NOMO-1 treated with DMSO at 0.1 percent for 48 hours (cell line): Measurements from ENCODE around the gene LRRC42.
"Not testable (repeated sequence)": the region's sequence is repeated elsewhere in the genome, so short reads cannot be mapped to it uniquely, and the experiment has no call there.

Experiments used
- DNase-seq: peaks from one replicate; lab custom pipeline; 2025; ENCODE audit not compliant: unreplicated experiment; lab: John Stamatoyannopoulos, UW

Gene LRRC42

GRCh38 chr1:53964109-53964508 lies 18.0 kb downstream of the LRRC42 start:
- DNase-seq, result no peak

GRCh38 chr1:53966794-53967193 lies 20.6 kb downstream of the LRRC42 start:
- no peak for DNase-seq

GRCh38 chr1:53967409-53968124 lies 21.4 kb downstream of the LRRC42 start:
- DNase-seq, result no peak

- DNase-seq, result no peak
Observed at GRCh38 chr1:53968125-53968513, 22.0 kb downstream of the LRRC42 start.

GRCh38 chr1:53969323-53969722 lies 23.2 kb downstream of the LRRC42 start:
- DNase-seq, result not testable (repeated sequence)

GRCh38 chr1:53971718-53972117 lies 25.6 kb downstream of the LRRC42 start:
- no peak for DNase-seq

- DNase-seq, result no peak
Observed at GRCh38 chr1:53975861-53976260, 29.7 kb downstream of the LRRC42 start.

DNA sequence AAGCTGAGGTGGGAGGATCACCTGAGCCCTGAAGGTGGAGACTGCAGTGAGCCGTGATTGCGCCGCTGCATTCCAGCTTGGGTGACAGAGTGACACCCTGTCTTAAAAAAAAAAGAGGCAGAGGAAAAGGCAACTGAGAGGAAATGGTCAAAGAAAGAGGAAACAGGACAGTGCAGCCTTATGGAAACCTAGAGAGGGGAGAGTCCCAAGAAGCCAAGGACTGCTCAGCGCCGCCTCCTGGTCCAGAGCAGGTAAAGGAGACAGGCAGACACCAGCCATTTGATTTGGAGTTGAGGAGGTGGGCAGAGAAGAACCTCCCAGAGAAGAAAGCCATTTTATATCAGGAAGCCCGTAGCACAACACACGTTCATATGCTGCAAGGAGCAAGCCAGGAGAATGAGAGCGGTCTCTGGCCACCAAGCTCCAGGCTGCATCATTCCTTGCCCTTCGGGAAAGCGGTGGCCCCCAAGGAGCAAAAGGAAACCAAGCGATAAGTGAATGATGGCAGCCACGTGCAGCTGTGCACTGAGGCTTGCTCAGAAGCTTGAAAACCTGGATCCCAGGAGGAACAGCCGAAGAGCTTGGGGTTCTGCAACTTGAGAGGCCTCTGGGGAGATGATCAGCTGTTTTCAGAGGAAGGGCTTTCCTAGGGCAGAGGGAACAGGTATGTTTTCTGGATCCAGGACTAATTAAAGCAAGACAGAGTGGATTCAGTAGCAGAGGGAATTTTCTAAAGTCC lies 33.7 kb downstream of the LRRC42 start:
- DNase-seq, result no peak

- no peak for DNase-seq
Observed at GRCh38 chr1:53981220-53981619, 35.1 kb downstream of the LRRC42 start.

DNA sequence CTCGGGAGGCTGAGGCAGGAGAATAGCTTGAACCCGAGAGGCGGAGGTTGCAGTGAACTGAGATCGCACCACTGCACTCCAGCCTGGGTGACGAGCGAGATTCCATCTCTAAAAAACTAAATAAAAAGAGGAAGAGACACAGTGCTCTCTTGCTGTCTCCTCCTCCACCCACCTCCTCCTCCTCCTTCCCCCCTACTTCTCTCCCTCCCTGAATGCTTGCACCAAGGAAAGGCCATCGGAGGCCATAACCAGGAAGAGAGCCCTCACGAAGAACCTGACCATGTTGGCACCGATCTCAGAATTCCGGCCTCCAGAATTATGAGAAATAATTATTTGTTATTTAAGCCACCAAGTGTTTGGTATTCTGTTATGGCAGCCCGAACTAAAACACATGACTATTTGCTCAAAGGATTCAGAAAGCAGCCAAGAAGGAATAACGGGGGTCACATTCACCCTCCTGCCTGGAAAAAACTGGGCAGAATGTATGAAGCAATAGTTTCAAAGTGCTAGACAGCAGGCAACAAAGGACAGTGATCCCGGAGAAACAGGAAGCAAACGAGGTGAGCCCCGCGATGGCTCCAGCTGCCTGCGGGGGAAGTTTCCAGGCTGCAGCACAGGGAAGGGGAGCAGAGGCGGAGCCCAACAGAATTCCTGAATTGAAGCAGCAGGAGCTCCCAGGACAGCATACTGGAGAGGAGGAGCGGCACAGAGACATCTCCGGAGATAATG lies 36.0 kb downstream of the LRRC42 start:
- DNase-seq, result peak; percentile 49

DNA sequence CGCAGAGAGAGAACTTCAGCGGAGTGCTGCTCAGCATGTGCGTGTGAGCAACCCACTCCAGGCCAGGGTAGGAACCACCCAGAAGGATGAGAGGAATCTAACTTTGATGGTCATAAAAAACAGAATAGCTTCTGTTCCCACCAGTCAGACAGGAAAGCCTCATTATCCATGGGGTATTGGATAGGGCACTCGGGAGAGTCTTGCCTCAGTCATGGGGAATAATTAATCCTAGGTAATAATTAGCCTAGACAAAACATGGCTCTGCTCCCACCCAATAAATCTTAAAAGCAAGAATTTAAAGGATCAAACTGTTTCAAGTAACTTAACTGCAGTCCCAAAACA lies 36.6 kb downstream of the LRRC42 start:
- no peak for DNase-seq

- no peak for DNase-seq
Observed at GRCh38 chr1:53984726-53985125, 38.6 kb downstream of the LRRC42 start.

DNA sequence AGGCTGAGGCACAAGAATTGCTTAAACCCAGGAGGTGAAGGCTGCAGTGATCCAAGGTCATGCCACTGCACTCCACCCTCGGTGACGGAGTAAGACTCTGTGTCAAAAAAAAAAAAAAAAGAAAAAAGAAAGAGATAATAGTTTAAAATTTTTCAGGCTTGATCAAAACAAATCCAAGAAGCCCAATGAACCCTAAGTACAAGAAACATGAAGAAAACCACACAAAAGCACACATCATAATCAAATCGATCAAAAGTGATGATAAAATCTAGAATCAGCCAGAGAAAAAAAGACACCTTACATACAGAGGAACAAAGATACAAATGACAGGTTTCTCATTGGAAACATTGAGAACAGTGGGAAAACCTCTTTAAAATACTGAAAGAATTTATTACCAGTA lies 40.3 kb downstream of the LRRC42 start:
- no peak for DNase-seq

GRCh38 chr1:53987880-53988279 lies 41.7 kb downstream of the LRRC42 start:
- DNase-seq, result peak; percentile 35

DNA sequence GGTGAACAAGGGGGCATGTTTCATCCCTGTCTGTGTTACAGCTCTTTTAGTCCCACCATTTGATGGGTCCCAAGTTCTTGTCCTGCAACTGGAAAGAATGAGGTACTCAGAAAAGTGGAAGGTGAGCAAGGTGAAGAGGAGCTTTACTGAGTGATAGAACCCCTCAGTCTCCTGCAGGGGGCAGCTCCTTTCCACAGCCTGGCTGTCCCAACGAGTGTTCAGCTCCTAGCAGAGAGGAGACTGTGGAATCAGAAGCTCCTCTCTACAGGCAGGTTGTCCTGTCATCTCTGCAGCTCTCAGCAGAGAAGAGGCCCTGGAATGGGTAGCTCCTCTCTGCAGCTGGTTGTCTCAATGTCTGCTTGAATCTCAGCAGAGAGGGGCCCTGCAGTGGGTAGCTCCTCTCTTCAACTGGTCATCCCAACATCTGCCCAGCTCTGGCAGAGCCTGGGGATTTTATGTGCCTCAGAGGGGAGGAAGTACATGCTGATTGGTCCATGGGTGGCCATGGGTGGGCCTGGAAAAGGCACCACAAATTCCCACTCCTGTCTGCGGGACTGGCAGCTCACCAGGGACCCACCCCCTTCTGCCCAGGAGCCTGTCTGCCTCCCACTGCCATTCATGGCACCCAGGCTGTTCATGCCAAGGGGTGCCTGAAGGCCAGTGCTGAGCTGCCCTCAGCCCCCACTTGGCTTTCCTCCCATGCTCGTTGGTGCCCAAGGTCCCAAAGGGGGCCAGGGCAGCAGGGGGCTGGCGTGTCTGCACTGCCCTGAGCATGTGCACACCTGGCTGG lies 46.1 kb downstream of the LRRC42 start:
- no peak for DNase-seq

GRCh38 chr1:53994516-53994915 lies 48.4 kb downstream of the LRRC42 start:
- DNase-seq, result not testable (repeated sequence)

- no peak for DNase-seq
Observed at GRCh38 chr1:53995683-53996082, 49.5 kb downstream of the LRRC42 start.

DNA sequence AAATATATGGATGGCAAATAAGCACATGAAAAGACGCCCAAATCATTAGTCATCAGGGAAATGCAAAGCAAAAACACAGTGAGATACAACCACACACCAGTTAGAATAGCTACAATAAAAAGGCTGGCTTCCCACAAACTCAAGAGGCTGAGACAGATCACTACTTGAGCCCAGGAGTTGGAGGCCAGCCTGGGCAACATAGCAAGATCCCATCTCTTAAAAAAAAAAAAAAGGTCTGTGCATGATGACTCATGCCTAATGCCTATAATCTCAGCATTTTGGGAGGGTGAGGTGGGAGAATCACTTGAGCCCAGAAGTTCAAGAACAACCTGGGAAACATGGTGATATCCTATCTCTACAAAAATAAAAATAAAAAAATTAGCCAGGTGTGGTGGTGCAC lies 52.1 kb downstream of the LRRC42 start:
- no peak for DNase-seq

- DNase-seq, result no peak
Observed at GRCh38 chr1:53999920-54000319, 53.8 kb downstream of the LRRC42 start.

- no peak for DNase-seq
Observed at GRCh38 chr1:54001591-54001990, 55.4 kb downstream of the LRRC42 start.

GRCh38 chr1:54002544-54003248 lies 56.5 kb downstream of the LRRC42 start:
- no peak for DNase-seq
